ENCODE data around the gene CCDC92B.
"Not testable (repeated sequence)": the region's sequence is repeated elsewhere in the genome, so short reads cannot be mapped to it uniquely, and the experiment has no call there.

CCDC92B gene

DNA sequence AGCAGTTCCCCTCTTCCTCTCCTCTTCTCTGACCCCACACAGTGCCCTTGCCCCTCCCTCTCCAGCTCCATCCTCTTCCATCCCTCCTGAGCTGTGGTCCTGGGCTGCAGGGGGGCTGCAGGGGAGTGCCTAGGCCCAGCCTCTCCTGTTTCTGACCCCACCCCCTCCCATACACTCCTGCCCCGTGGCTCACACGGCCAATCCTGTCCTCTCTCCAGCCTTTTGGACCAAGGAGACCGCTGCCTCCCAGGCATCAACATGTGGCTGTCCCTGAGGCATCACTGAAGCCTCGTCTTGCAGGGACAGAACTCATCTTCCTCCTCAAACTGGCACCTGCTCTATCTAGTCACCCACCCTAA is 44.6 kb downstream of the CCDC92B start:
- DNase-seq (ENCODE audit: insufficient read length, low spot score) (no peak), FAIRE-seq (no peak)

DNA sequence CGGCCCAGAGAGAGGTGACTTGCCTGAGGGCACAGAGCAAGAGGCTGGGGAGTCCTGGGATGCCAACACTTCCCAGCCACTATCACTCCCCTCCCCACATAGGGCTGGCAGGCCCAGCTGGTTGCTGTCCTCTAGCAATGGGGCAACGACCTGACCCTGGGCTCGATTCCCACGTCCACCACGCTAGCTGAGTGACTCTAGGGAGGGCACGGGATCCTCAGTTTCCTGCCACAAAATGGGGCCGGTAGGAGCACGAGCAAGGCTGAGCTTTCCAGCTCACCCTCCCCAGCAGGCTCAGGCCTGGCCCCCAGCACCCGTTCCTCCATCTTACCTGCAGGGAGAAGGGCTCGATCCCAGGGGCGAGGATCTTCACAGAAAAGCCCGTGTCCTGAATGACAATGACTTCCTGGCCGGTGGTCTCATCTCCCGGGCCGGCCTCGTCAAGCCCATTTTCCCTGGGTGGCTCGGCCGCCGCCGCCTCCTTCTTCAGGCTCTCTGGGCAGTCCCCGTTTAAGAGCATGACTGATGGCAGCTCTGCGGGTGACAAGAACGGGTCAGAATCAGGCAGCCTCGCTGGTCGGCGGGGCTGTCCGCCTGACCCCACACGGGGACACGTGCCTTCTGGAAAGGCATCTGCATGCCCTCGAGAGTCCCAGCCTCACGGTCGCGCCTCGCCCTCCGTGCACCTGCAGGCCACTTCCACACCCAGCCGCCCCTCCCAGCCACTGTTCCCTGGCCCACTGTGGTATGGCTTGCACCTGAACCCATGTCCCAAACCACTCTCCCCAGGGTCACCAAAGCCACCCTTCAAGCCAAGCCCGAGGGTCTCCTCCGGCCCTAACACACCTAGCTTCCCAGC is 45.2 kb downstream of the CCDC92B start:
- FAIRE-seq (no peak), DNase-seq (ENCODE audit: insufficient read length, low spot score) (no peak)

DNA sequence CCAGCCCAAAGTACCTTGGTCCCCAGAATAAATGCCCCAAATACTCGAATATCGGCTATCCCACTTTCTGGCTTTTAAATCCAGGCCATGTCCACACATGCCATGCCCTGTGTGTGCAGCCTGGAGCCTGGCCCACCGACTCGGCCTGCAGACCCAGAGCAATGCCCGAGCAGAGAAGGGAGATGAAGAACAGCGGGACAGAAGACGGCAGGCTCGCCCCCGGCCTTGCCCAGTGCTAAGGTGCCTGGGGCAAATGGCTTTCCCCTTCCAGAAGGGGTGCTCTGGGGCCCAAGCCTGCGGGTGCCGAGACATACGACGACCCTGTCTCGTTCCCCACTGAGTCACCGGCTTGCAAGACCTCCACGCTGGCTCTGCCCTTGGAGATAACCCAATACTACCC is 45.8 kb downstream of the CCDC92B start:
- DNase-seq (ENCODE audit: insufficient read length, low spot score) (no peak), FAIRE-seq (no peak)

DNA sequence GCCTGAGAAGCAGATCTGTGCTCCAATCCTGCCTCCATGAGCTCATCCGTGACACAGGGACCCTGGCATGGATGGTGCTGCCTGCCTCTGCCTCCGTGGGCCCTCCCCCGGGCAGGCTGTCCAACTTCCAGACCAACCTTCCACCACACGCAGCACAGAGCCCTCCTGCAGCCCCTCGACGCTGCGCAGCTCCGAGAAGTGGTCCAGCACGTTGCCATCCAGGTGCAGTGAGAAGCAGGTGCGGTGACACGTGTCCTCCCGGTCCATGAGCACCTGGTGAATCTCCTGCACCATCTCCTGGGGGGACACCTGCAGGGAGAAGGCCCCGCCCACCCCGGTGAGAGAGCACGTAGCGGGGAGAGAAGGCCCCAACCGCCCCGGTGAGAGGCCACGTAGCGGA is 46.3 kb downstream of the CCDC92B start:
- DNase-seq (ENCODE audit: insufficient read length, low spot score) (no peak), FAIRE-seq (no peak)

DNA sequence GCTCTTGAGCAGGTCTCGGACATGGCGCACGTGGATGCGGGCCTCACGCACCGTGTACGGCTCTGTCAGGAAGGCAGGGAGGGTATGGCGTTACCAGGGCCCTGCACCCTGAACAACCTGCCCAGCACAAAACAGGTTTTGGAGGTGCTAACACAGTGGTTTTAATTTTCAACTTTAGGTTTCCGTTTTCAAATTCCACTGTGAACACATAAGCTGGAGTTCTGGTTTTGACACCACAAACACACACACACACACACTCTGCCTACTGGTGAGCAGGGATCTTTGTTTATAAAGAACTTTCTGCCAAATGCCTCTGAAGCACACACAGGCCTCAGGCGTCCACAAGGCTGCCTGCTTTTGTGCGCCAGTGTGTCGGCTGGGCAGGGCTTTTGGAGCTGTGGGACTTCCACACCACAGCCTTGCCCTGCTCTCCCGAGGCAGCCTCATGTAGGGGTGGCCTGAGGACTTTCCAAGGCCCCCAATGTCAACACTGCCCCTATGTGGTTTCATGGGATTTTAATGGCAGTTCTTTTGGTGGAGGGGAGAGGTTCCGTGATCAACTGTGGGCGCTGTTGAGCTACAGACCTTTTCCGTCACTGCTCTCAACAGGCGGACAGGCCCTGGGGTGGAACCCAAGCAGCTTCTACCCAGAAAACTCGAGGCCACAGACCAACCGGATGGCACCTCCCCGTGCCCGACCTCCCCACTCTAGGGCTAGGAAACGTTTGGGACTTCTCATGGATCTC is 47.3 kb downstream of the CCDC92B start:
- no peak for FAIRE-seq
- DNase-seq (ENCODE audit: insufficient read length, low spot score) = no peak

DNA sequence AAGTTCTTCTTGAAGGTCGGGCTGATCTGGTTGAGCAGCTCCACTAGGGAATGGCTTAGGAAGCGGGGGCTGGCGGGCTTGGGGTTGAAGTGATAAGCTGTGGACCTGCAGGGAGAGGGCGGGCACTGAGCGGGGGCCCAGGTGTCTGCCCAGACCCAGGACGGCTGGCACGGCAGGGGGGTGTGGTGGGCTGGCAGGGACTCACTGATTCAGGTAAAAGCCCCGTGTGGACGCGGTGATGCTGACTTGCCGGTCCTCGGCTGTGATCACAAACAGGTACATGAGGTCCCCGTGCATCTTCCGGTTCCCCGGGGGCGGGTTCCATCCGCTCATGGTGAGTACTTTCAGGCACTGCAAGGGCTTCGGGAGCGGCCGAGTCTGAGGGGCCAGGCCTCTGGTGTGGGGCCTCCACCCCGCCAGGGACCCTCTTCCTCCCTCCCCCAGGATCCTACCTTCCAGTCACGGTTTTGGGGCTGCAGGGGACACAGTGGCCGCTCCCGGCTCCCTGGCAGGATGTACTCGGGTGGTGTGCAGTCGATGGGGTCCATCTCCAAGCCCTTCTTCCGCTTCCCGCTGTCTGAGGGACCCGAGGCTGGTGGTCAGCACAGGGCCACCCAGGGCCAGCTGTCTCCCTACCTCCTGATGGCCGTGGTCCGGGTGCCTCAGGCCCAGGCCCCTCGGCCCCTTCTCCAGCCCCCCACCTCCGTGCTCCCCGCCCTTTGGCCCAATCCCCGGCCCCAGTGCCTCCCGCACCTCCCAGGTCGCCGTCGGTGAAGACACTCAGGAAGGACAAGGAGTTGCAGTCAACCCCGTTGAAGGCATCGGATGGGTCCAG is 48.1 kb downstream of the CCDC92B start:
- no peak for FAIRE-seq
- no peak for DNase-seq (ENCODE audit: insufficient read length, low spot score)

DNA sequence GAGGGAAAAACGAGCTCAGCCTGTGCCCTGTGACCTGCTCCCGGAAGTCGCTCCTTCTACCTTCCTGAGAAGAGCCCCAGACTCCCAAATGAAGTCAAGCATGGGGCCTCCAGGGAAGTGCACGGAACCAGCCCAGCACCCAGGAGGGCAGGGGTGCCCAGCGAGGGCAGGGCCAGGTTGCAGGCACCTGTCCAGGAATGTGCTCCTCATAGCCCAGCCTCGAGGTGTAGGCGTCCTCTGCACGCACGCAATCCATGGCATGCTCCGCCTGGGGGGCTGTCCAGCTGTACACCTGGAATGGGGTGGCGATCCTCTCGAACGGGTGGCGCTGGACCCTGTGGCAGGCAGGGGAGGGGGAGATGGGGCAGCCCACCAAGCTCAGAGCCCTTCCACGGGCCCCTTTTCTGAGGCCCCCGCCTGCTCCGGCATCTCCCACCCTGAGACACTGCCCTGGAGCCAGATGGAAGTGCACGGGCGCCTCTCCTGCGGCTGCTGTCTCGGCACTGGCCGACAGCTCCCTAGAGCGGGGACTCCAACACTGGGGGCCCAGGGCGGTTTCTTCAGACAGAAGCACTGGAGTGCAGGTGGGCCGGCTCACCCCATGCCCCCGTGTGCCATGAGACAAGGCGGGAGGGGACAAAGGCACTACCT is 48.8 kb downstream of the CCDC92B start:
- FAIRE-seq (no peak), DNase-seq (ENCODE audit: insufficient read length, low spot score) (no peak)

DNA sequence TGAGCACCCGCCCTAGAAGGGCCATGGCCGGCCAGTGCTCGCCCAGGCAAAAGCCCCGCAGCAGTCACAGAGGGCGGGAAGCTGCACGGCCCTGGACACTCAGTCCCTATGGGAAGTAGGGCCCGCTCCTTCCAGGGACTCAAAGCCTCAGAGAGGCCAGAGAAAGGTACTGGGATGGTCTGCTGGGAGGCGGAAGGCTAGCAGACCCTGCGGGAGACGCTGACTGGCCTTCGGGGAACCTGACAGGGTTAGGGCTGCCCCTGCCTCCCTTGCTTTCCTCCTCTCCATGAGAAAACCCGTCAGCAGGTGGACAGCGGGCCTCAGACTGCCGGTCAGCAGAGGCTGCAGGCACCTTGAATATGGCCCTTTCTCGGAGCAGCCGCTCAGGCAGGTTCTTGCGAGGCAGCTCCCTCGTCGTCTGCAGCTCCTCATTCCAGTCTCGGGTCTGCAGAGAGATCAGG is 49.4 kb downstream of the CCDC92B start:
- no peak for FAIRE-seq
- no peak for DNase-seq (ENCODE audit: insufficient read length, low spot score)

DNA sequence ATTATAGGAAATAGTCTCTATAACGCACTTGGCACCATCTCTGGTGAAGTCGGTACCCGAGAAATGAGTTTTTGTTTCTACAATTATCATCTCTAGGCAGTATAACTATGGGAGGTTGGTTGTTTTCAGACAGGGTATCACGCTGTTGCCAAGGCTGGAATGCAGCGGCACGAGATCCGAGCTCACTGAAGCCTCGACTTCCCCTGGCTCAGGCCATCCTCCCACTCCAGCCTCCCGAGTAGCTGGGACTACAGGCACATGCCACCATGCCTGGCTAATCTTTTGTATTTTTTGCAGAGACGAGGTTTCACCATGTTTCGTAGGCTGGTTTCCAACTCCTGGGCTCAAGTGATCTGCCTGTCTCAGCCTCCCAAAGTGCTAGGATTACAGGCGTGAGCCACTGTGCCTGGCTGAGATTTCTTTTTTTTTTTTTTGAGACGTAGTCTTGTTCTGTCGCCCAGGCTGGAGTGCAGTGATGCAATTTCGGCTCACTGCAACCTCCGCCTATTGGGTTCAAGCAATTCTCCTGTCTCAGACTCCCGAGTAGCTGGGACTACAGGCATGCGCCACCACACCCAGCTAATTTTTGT is 50.1 kb downstream of the CCDC92B start:
- DNase-seq (ENCODE audit: insufficient read length, low spot score); FAIRE-seq: not testable (repeated sequence)

DNA sequence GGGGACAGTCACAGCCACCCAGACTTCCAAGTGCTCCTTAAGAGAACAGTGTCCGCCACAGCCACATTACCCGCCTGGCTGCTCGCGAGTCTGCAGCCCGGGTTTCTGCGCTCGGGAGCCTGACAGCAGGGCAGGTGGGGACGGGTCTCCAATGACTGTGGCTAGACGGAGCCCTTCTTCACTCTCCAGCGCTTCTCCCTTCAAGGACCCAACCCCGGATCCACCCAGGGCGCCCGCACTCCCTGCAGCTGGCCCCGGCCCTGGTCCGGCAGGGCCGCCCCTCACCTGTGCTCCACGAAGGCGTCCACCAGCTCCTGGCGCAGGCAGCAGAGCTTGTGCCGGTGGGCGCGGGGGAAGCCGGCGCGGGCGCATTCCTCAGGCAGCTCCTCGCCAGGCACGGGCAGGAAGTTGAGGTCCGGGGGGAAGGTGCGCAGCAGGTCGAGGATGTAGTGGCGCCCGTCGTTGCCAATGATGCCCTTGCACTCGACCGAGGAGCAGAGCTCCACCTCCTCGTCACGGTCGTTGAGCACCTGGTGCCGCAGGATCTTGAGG is 51.8 kb downstream of the CCDC92B start:
- DNase-seq (ENCODE audit: insufficient read length, low spot score) = no peak
- no peak for FAIRE-seq

DNA sequence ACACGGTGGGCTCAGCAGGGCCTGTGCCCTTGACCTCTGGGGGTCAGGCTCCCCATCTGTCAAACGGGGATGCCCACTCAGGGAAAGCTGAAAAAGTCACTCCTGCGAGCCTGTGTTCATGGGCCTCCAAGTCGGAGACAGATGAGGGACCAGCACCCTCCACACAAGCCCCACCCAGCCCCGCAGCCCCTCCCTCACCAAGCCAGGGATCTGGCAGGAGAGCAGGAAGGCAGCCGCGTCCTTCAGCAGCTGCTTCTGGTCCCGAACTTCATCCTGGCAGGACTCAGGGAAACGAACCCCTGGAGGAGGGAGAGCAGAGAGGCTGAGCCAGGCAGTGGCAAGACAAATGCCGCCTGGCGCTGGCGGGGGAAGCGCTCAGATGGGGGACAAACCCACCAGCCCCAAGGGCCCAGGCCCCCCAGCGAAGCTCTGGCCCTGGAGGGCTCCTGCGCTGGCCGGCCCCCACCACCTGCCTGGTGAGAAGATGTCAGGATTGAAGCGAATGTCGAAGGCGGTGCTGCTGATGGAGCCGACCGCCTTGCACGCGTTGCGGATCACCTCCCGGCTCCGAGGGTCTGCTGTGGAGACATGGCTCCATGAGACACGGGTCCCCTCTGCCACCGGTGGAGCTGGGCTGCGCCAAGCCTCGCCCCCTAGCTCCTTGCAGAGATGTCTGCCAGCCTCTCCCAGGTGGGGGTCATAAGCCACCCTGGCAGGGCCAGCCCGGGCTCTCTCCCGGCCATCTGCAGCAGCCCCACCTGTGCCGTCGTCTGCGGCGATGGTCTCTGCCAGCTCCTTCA is 53.3 kb downstream of the CCDC92B start:
- FAIRE-seq (no peak), DNase-seq (ENCODE audit: insufficient read length, low spot score) (no peak)

DNA sequence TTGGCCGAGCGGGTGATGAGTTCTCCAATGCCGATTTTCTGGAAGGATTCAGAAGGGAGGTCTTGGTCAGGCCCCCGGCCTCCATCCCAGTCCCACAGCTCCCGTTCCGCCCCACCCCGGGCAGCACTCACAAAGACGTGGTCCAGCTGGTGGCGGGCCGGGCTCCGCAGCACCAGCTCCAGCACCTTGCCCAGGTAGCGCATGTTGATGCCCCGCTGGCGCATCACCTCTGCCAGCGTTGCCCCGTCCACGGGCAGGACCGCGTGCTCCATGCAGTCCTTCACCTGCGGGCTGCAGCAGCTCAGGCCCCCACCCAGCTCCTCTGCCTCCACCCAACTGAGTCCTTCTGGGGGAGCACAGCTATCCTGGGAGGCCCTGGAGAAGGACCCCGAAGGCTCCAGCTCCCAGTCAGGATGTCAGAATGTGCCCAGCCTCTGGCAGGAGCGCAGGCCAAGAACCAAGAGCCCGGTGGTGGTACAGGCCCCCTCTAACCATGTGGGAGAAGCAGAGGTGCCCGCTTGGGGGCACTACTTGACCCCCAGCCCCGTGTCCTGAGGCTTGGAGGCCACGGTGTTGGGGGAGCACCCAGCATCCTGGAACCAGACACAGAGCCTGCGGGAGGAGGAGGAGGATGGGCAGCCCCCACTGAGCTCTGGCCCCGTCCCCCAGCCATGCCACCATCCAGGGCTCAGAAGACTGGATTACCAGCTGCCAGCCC is 54.0 kb downstream of the CCDC92B start:
- DNase-seq (ENCODE audit: insufficient read length, low spot score) (no peak), FAIRE-seq (no peak)

DNA sequence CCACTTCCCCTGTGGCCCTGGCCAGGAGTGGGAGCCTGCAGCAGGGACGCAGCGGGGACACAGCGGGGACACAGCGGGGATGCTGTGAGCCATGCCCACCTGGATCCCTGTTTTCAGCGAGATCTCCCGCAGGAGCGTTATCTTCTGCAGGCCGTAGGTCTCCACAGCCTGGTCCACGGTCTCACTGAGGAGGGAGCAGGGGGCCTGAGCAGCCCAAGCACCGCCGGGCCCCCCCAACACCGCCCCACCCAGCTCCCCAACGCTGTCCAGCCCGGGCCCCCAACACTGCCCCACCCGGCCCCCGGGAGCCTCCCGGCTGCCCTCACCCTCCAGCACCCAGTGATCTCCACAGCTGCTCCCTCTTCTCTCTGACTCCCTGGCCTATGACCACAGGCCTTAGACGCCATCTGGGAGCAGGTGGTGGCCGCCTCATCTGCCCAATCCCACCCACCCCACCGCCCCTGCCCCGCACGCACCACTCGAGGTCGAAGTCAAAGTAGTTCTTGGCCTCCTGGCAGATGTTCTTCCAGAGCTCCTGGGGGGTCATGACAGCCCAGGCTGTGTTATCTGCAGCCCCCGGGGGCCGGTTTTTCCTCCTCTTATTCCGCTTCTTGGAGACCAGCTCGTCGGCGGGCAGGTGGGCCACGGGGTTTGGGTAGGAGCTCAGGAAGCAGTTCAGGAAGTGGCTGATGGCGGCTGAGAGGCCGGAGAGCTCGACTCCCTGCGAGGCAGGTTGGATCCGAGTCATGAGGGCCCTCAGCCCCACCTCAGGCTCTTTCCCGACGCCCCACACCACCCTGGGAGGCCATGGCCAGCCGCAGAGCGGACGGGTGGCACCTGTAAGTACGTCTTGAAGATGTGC is 54.8 kb downstream of the CCDC92B start:
- no peak for DNase-seq (ENCODE audit: insufficient read length, low spot score)
- FAIRE-seq = no peak

DNA sequence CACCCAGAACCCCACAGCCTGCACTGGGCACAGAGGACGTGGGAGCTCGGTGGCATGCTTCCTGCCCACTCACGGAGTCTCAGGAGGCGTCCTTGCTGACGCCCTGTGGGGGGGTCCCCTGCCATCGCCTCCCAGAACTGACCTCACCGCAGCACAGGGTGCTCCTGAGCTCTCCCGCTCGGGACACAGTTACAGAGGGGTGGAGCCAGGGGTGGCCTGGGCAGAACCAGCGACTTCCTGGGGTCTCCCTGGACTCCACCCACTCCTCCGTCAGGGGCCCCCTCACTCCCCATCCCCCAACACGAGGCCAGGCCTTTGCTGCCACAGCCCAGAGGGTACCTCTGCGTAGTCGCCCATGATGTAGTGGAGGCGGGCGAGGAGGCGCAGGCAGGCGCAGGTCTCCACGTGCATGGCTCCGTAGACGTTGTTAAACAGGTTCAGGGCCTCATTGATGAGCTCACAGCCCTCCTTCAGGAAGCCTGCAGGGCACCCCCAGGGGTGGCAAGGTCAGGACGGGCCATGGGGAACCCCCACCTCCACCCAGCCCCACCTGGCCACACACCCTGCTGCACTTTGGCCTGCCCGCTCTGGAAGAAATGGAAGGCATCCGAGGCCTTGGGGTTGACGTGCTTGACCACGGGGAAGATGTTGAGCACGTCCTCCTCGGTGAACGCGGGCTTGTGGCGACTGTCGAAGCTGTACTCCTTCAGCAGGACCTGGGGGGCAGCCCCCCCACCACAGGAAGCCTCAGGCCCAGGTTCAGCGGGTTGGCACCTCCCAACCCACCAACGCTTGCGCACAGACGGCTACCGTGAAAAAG is 55.7 kb downstream of the CCDC92B start:
- FAIRE-seq (no peak), DNase-seq (ENCODE audit: insufficient read length, low spot score) (no peak)

DNA sequence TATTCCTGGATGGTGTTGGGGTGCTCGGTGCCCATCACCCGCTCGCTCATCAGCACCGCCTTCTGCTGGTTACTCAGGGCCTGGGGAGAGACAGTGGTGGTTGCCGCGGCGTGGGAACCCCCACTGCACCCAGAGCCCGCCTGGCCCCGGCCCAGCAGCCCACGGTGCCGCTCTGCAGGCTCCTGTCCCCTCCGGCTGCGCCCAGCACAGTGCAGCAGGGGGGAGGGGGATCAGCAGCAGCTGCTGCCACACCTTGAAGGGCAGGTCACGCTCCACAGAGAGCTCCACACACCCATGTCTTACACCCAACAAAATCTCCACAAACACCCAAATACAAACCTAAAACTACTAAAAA is 56.7 kb downstream of the CCDC92B start:
- FAIRE-seq = no peak

DNA sequence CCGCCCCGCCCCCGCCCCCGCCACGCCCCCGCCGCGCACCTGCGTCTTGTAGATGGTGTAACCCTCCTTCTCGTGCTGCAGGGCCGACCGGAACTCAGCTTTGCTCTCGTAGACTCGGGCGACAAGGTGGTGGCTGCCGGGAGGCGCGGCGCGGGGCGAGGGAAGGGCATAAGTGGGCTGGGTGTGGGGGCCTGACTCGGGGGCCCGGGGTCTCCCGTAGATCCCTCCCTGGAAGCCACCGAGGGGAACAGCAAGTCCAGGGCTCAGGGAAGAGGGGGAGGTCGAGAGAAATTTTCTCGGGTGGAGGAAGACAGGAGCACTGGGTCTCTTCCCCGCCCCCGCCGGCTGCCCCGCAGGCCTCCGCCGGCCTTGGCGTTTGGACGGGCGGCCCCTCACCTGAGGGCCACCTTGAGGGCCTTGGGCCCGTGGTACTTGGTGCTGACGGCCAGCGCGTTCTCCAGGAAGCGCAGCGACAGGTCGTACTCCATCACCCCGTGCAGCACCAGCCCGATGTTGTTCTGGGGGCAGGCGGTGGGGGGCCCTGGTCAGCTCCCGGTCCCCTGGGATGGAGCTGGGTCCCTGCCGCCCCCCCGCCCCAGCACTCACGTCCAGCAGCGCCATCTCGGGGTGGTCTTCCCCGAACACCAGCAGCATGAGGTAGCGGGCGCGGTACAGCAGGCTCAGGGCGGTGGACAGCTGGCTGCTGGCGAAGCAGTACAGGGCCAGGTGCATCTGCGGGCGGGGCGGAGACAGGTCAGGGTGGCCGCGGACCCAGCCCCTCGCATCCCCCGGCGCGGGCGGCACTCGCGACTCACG is 57.3 kb downstream of the CCDC92B start:
- FAIRE-seq (no peak), DNase-seq (ENCODE audit: insufficient read length, low spot score) (no peak)

More for the DNA sequence above, 56.7 kb downstream of the CCDC92B start:
- DNase-seq (ENCODE audit: insufficient read length, low spot score) = no peak
